PFSK-1 (cell line): ENCODE results near the gene LPCAT1.

Source experiments
- TAF1 ChIP-seq: IDR thresholded peaks from 2 replicates; pipeline ENCODE4 v1.6.1; 2012; ENCODE audit warnings: low read length, control low read depth, borderline replicate concordance; ENCODE audit not compliant: insufficient read depth
- TF ChIP-seq, protein P1 (sequence below), 2 experiments: IDR thresholded peaks; 2 replicates each; pipeline versions ENCODE4 v1.6.1 to v1.8.0; 2011 to 2012; ENCODE audit warnings: low read depth in 2 of 2, low read length in 2 of 2, control low read depth in 1 of 2, inconsistent platforms in 1 of 2, mild to moderate bottlenecking in 1 of 2, moderate library complexity in 1 of 2; ENCODE audit not compliant: insufficient read depth in 1 of 2

DNA sequence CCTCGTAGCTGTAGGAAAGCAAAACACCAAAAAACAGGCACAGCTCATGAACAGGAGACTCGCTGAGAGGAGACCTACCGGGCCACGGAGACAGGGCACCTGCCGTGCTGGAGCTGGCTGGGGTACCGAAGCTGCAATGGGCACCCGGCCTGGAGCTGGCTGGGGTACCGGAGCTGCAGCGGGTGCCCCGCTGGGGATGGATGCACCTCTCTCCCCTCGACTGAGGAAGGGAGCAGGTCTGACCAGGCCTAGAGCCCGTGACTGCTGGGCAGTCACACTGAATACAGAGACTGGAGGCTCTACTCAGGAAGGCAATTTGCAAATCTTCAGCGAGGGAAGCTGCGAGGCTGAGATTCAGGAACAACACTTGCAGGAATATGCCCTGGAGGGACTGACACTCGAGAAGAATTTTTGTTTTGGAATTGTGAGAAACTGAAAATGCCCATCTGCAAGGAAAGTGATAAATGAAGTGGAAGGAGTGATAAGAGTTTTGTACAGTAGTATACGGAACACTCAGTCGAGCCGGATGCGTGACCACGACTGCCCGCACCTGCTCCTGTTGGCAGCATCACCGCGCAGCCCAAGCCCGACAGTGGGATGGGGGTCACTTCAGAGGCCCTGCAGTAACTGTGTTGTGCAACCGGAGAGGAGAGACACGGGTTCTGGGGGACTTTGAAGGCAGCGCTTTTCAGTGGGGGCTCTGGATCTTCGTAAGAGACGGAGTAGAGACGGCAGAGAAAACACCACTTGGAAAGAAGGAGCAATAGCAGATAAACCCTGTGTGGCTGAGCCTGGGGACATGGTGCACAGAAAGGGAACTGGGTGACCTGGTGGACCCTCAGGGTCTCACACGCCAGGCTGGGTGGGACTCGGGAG is 27.9 kb upstream of the LPCAT1 start:
- TF ChIP-seq, protein P1, sequence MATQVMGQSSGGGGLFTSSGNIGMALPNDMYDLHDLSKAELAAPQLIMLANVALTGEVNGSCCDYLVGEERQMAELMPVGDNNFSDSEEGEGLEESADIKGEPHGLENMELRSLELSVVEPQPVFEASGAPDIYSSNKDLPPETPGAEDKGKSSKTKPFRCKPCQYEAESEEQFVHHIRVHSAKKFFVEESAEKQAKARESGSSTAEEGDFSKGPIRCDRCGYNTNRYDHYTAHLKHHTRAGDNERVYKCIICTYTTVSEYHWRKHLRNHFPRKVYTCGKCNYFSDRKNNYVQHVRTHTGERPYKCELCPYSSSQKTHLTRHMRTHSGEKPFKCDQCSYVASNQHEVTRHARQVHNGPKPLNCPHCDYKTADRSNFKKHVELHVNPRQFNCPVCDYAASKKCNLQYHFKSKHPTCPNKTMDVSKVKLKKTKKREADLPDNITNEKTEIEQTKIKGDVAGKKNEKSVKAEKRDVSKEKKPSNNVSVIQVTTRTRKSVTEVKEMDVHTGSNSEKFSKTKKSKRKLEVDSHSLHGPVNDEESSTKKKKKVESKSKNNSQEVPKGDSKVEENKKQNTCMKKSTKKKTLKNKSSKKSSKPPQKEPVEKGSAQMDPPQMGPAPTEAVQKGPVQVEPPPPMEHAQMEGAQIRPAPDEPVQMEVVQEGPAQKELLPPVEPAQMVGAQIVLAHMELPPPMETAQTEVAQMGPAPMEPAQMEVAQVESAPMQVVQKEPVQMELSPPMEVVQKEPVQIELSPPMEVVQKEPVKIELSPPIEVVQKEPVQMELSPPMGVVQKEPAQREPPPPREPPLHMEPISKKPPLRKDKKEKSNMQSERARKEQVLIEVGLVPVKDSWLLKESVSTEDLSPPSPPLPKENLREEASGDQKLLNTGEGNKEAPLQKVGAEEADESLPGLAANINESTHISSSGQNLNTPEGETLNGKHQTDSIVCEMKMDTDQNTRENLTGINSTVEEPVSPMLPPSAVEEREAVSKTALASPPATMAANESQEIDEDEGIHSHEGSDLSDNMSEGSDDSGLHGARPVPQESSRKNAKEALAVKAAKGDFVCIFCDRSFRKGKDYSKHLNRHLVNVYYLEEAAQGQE (IDR thresholded peaks at IDR 0.05; ENCODE audit: insufficient read depth in 1 of 2, low read depth in 2 of 2, low read length in 2 of 2), result no peak
- no peak for TF ChIP-seq TAF1
